HCT116 (cell line): ENCODE measurements around the gene KIF18A. TPM values are rescaled to one million over a fixed set of nuclear protein-coding genes. Genes with fewer than 3 reads are reported as not detected.
A peak's percentile ranks its signal among the peaks of the same experiment; 100 is the strongest.

Experiments used
- ATAC-seq: fragments of 200-7000 bp; cut with Tn5 transposase; 2 replicates; pipeline ENCODE4 v1.9.1; 2020; ENCODE audit warnings: mild to moderate bottlenecking, moderate library complexity
- BruUV-seq: library from RNA; stranded (reverse); fragments of 400-500 nt; replicated peaks from 2 replicates; lab custom pipeline; 2021; lab: Mats Ljungman, UMichigan
- CTCF ChIA-PET: fragments of 300-600 bp; sonication (Branson Sonifier 250); formaldehyde crosslinking; loops from one replicate; lab custom pipeline; 2021; ENCODE audit warnings: antibody characterized with exemption; lab: Charles Lee
- POLR2A ChIA-PET: fragments of 300-600, 350-600 bp; sonication (Branson Sonifier 250); formaldehyde crosslinking; loops from one replicate; lab custom pipeline; 2021; ENCODE audit warnings: antibody characterized with exemption; lab: Charles Lee
- RAD21 ChIA-PET, 2 experiments: fragments of 300-600 bp; sonication (Branson Sonifier 250); formaldehyde crosslinking; loops; one replicate each; lab custom pipeline; 2023; ENCODE audit warnings: low total read pairs in 2 of 2; ENCODE audit not compliant: uncharacterized antibody in 2 of 2, unreplicated experiment in 2 of 2, low non-redundant PET in 1 of 2; lab: Charles Lee
- DNase-seq: peaks from one replicate; pipeline ENCODE4 v3.0.0-alpha.2; 2010; ENCODE audit warnings: low read depth, low spot score
- H2AFZ ChIP-seq: fragments of 200-600 bp; shearing (Covaris generic), sonication (generic); 2 replicates; pipeline ENCODE4 v1.6.1; 2017; ENCODE audit warnings: low read depth, mixed run types, mixed read lengths, antibody characterized with exemption, low read length; ENCODE audit not compliant: poor library complexity, severe bottlenecking
- H3K27ac ChIP-seq: 2 replicates; pipeline ENCODE4 v1.5.1; 2012; ENCODE audit warnings: low read depth, low read length
- H3K27me3 ChIP-seq: fragments of 200-600 bp; sonication (generic); 2 replicates; pipeline ENCODE4 v1.6.1; 2016; ENCODE audit warnings: mixed run types, low read length, mixed read lengths; ENCODE audit not compliant: insufficient read depth
- H3K36me3 ChIP-seq, 2 experiments: fragments of 200-500 bp in 1 of 2; fragments of 200-600 bp in 1 of 2; sonication (Bioruptor generic) in 1 of 2; sonication (generic) in 1 of 2; 2 replicates each; pipeline versions ENCODE4 v1.5.1 to v1.6.1; 2014 to 2016; ENCODE audit warnings: low read length in 2 of 2, inconsistent platforms in 1 of 2, mixed read lengths in 1 of 2, mixed run types in 1 of 2; ENCODE audit not compliant: insufficient read depth in 2 of 2, control insufficient read depth in 1 of 2
- H3K4me1 ChIP-seq, 2 experiments: fragments of 200-600 bp in 1 of 2; sonication (generic) in 1 of 2; 2 replicates each; pipeline versions ENCODE4 v1.5.1 to v1.6.1; 2012 to 2017; ENCODE audit warnings: low read length in 2 of 2, inconsistent platforms in 1 of 2, mild to moderate bottlenecking in 1 of 2, mixed read lengths in 1 of 2, mixed run types in 1 of 2, moderate library complexity in 1 of 2; ENCODE audit not compliant: insufficient read depth in 2 of 2, control insufficient read depth in 1 of 2
- H3K4me2 ChIP-seq: fragments of 200-600 bp; sonication (generic); 2 replicates; pipeline ENCODE4 v1.6.1; 2017; ENCODE audit warnings: mixed run types, low read length, mixed read lengths
- H3K4me3 ChIP-seq, 2 experiments: fragments of 200-600 bp in 1 of 2; sonication (generic) in 1 of 2; replicated peaks in 1 of 2; 2 replicates each; pipeline ENCODE4 v1.5.1; 2011 to 2016; ENCODE audit warnings: low read length in 2 of 2, control low read depth in 1 of 2, low read depth in 1 of 2, mild to moderate bottlenecking in 1 of 2, mixed read lengths in 1 of 2, mixed run types in 1 of 2
- H3K79me2 ChIP-seq: fragments of 200-600 bp; sonication (generic); 2 replicates; pipeline ENCODE4 v1.6.1; 2017; ENCODE audit warnings: mild to moderate bottlenecking, mixed run types, low read length, moderate library complexity, mixed read lengths; ENCODE audit not compliant: insufficient read depth
- H3K9ac ChIP-seq: fragments of 200-600 bp; sonication (generic); 2 replicates; pipeline ENCODE4 v1.6.1; 2016; ENCODE audit warnings: low read length, mixed read lengths
- H3K9me2 ChIP-seq: fragments of 200-600 bp; sonication (generic), shearing (Covaris generic); 2 replicates; pipeline ENCODE4 v1.6.1; 2017; ENCODE audit warnings: mixed run types, mild to moderate bottlenecking, moderate library complexity; ENCODE audit not compliant: insufficient read depth
- H3K9me3 ChIP-seq, 2 experiments: fragments of 200-500 bp in 1 of 2; fragments of 200-600 bp in 1 of 2; sonication (Bioruptor generic) in 1 of 2; sonication (generic) in 1 of 2; 2 replicates each; pipeline ENCODE4 v1.6.1; 2014 to 2017; ENCODE audit warnings: low read length in 2 of 2, mixed read lengths in 2 of 2, inconsistent platforms in 1 of 2, low read depth in 1 of 2, mild to moderate bottlenecking in 1 of 2, mixed run types in 1 of 2, moderate library complexity in 1 of 2; ENCODE audit not compliant: control insufficient read depth in 1 of 2, insufficient read depth in 1 of 2
- H4K20me1 ChIP-seq: fragments of 200-600 bp; sonication (generic), shearing (Covaris generic); 2 replicates; pipeline ENCODE4 v1.6.1; 2017; ENCODE audit warnings: mixed run types, mild to moderate bottlenecking, moderate library complexity; ENCODE audit not compliant: insufficient read depth
- FOSL1 ChIP-seq: IDR thresholded peaks from 2 replicates; pipeline ENCODE4 v1.6.1; 2012; ENCODE audit warnings: low read depth
- SP1 ChIP-seq: IDR thresholded peaks from 2 replicates; pipeline ENCODE4 v1.6.1; 2012; ENCODE audit warnings: low read depth
- ZFX ChIP-seq: fragments of 450-650 bp; IDR thresholded peaks from 2 replicates; pipeline ENCODE4 v1.6.1; 2017
- intact Hi-C: fragments of 100-400 bp; cut with micrococcal nuclease; formaldehyde crosslinking; loops from 2 replicates; pipeline ENCODE4 v1.10.0; 2022
- total RNA-seq: library from RNA; stranded (reverse); gene quantifications from one replicate; pipeline ENCODE4 v1.2.1, GENCODE V29; 2021; ENCODE audit not compliant: unreplicated experiment

Gene KIF18A
- total RNA-seq, 1 experiment from 2014 or later: 50.7 TPM

DNA sequence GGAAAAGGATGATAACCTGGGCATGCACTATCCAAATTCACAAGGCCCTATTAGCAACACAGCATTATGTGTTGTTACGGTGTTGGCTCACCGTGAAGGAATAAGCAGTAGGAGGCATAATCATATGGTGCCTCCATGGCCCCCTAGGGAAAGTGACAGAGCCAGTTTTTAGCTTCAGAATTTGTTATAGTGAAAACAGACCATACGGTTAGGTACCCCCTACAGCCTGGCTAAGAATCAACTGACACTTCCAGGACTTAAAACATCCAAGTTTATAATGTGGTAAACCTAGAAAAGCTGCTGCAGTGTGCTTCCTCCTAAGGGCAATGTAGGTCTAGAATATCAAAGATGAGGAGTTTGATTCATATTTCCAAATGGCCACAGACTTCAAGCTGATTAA is 30.4 kb downstream of the KIF18A start:
- intact Hi-C loops: no loop called here
- Histone ChIP-seq H3K9me3 (no peaks in the 10 kb centered on the region), H3K27ac (no peak overlapping the region), H3K79me2 (peaks cover 14% of the 10 kb centered on the region; the same call in 1 of the 2 replicates), H3K9me2 (no peaks in the 10 kb centered on the region), H3K4me3 (no peak overlapping the region), H3K36me3 (peaks cover 37 to 57% of the 10 kb centered on the region in 2 experiments), H3K4me2 (no peak overlapping the region), H3K27me3 (no peaks in the 10 kb centered on the region), H3K4me1 (peaks cover 5 to 7% of the 10 kb centered on the region in 2 experiments; a peak in 2 of 4 replicates), H4K20me1 (no peaks in the 10 kb centered on the region), H3K9ac (no peak overlapping the region), H2AFZ (no peak overlapping the region)
- ChIA-PET RAD21 (no interaction called here), POLR2A (no interaction called here), CTCF (no interaction called here)
- BruUV-seq: no TSS peak
- DNase-seq (no peak), ATAC-seq (no peak)
- TF ChIP-seq FOSL1: no peak

DNA sequence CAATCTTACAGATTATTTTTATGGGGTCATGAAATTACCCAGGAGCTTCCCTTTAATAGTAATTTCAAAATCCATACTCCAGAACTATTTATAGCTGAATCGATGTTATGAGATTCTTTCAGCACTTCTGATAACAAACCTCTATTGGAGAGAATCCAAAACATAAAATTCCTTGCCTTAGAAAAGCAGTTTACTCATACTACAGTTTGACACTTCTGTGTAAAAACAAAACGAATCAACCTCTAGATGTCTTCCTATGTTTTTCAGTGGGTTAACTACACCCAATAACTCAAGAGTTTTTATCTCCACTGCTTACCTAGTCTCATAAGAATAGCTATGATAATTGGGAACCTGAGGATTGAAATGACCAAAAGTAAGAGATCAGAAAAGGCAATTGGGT is 35.6 kb downstream of the KIF18A start:
- RAD21 ChIA-PET: no interaction called here
- Histone ChIP-seq H3K27ac (peak overlapping the region; percentile 23; the same call in 1 of the 2 replicates), H3K4me1 (peaks cover 14 to 27% of the 10 kb centered on the region in 2 experiments; a peak in 3 of 4 replicates), H3K4me2 (no peak overlapping the region), H3K36me3 (peaks cover 19 to 31% of the 10 kb centered on the region in 2 experiments), H3K9ac (no peak overlapping the region), H3K4me3 (no peak overlapping the region), H3K79me2 (peaks cover 26% of the 10 kb centered on the region), H3K27me3 (no peaks in the 10 kb centered on the region), H4K20me1 (no peaks in the 10 kb centered on the region), H3K9me3 (no peaks in the 10 kb centered on the region), H2AFZ (no peak overlapping the region), H3K9me2 (no peaks in the 10 kb centered on the region)
- DNase-seq (no peak), ATAC-seq (no peak)
- no TSS peak for BruUV-seq
- POLR2A ChIA-PET: interaction anchor here (1.1 kb wide), 1 partner anchor 11 kb away, joined by 4 read pairs; no protein-coding TSS in a partner anchor
- CTCF ChIA-PET: no interaction called here
- intact Hi-C loops: no loop called here
- TF ChIP-seq ZFX (no peak), SP1 (no peak)
